ENCODE data around the gene ANKS1B.

DNA sequence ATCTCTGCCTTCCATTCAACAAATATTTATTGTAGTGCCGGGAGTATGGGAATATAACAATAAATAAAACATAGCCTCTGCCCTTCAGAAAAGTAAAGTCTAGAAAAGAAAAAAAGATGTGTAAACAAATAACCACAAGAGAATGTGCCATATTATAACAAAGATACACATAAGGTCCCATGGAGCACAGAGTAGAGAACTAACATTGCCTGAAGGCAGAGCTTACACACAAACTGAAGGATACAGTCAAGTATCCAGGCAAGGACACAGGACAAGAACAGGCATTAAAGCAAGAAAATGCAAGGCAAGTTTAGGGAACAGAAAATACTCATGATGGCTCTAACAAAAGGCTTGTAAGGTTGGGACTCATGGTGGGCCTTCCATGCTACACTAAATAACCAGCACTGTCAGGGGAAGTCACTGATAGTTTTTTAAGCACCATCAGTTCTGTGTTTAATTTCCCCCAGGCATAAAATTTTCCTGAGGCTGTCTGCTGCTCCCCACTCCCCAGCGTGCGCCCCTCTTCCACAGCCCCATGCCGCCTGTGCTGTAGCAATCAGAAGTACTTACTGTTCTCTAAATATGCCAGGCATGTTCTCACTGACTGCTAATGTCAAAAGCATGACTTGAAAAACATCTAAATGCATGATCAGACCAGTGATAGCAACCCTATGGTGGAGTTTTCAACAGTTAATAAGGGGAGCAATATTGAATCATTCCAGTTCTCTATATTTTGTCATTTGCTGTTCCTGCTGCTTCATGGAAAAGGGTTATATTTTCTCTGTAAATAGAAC lies 77.8 kb downstream of the ANKS1B start:
- no peak for TF ChIP-seq CTCF (conservative IDR thresholded peaks at IDR 0.05; ENCODE audit: low read length)
- TF ChIP-seq EZH2phosphoT487 (IDR thresholded peaks at IDR 0.05; ENCODE audit: borderline replicate concordance): no peak
